Skeletal muscle tissue (tissue), 4 donors: Measurements from ENCODE around the gene ROR1. TPM values are rescaled to one million over a fixed set of nuclear protein-coding genes. Genes with fewer than 3 reads are reported as not detected.

ENCODE experiments used
- H3K27ac ChIP-seq: one replicate; pipeline ENCODE4 v1.7.0; 2013; ENCODE audit warnings: mild to moderate bottlenecking, low read depth, low read length, inconsistent platforms
- H3K27me3 ChIP-seq, 3 donors: one replicate each; pipeline ENCODE4 v1.7.0; 2013; ENCODE audit warnings: low read length in 3 of 3; ENCODE audit not compliant: control insufficient read depth in 3 of 3, insufficient read depth in 3 of 3
- H3K36me3 ChIP-seq, 3 donors: one replicate each; pipeline ENCODE4 v1.7.0; 2013; ENCODE audit warnings: low read length in 3 of 3; ENCODE audit not compliant: control insufficient read depth in 3 of 3, insufficient read depth in 3 of 3
- H3K4me1 ChIP-seq, 3 donors: one replicate each; pipeline ENCODE4 v1.7.0; 2013; ENCODE audit warnings: low read length in 3 of 3, mild to moderate bottlenecking in 3 of 3; ENCODE audit not compliant: control insufficient read depth in 3 of 3, insufficient read depth in 3 of 3
- H3K4me3 ChIP-seq, 3 donors: one replicate each; pipeline ENCODE4 v1.7.0; 2013; ENCODE audit warnings: low read length in 3 of 3
- H3K9ac ChIP-seq, 3 donors: one replicate each; pipeline ENCODE4 v1.7.0; 2013; ENCODE audit warnings: low read length in 3 of 3, mild to moderate bottlenecking in 3 of 3, moderate library complexity in 2 of 3, low read depth in 1 of 3
- H3K9me3 ChIP-seq, 3 donors: one replicate each; pipeline ENCODE4 v1.7.0; 2013; ENCODE audit warnings: low read length in 3 of 3; ENCODE audit not compliant: control insufficient read depth in 3 of 3
- total RNA-seq: library from RNA; depleted of rRNA; stranded (reverse); fragments of >200 nt; gene quantifications from one replicate; pipeline ENCODE4 v1.2.3, GENCODE V29; 2014
- donor health status: Osteomylitis.

The ROR1 gene
- total RNA-seq, 1 donor from 2014 or later, result 7.8 TPM

GRCh38 chr1:64162151-64162550, 388.3 kb downstream of the ROR1 start:
- peaks cover 0 to 5% (median 0%) of the 10 kb centered on the region in 3 donors for H3K36me3 ChIP-seq
- H3K4me1 ChIP-seq, result peaks cover 0 to 3% (median 0%) of the 10 kb centered on the region in 3 donors
- no peaks in the 10 kb centered on the region for H3K27me3 ChIP-seq
- H3K27ac ChIP-seq, result no peak overlapping the region
- no peaks in the 10 kb centered on the region for H3K9me3 ChIP-seq
- no peak overlapping the region for H3K9ac ChIP-seq
- H3K4me3 ChIP-seq, result no peak overlapping the region

GRCh38 chr1:64162804-64163203, 389.0 kb downstream of the ROR1 start:
- H3K4me3 ChIP-seq, result no peak overlapping the region
- no peak overlapping the region for H3K9ac ChIP-seq
- no peaks in the 10 kb centered on the region for H3K9me3 ChIP-seq
- peaks cover 0 to 3% (median 0%) of the 10 kb centered on the region in 3 donors for H3K4me1 ChIP-seq
- H3K27ac ChIP-seq, result no peak overlapping the region
- H3K36me3 ChIP-seq, result peaks cover 0 to 5% (median 0%) of the 10 kb centered on the region in 3 donors
- H3K27me3 ChIP-seq, result no peaks in the 10 kb centered on the region

- Histone ChIP-seq H3K9ac (no peak overlapping the region), H3K36me3 (peaks cover 0 to 5% (median 0%) of the 10 kb centered on the region in 3 donors), H3K4me1 (peaks cover 0 to 3% (median 0%) of the 10 kb centered on the region in 3 donors), H3K9me3 (no peaks in the 10 kb centered on the region), H3K27me3 (no peaks in the 10 kb centered on the region), H3K27ac (no peak overlapping the region), H3K4me3 (no peak overlapping the region)
These were observed 389.6 kb downstream of the ROR1 start for GRCh38 chr1:64163431-64163830.

- no peaks in the 10 kb centered on the region for H3K9me3 ChIP-seq
- peaks cover 0 to 2% (median 0%) of the 10 kb centered on the region in 3 donors for H3K36me3 ChIP-seq
- H3K27ac ChIP-seq, result no peak overlapping the region
- H3K9ac ChIP-seq, result no peak overlapping the region
- H3K27me3 ChIP-seq, result no peaks in the 10 kb centered on the region
- H3K4me3 ChIP-seq, result no peak overlapping the region
- peaks cover 0 to 3% (median 0%) of the 10 kb centered on the region in 3 donors for H3K4me1 ChIP-seq
These were observed 390.2 kb downstream of the ROR1 start for GRCh38 chr1:64163970-64164369.

GRCh38 chr1:64166629-64167028, 392.8 kb downstream of the ROR1 start:
- Histone ChIP-seq H3K36me3 (no peaks in the 10 kb centered on the region), H3K27me3 (no peaks in the 10 kb centered on the region), H3K9ac (no peak overlapping the region), H3K4me1 (no peaks in the 10 kb centered on the region), H3K4me3 (no peak overlapping the region), H3K9me3 (no peaks in the 10 kb centered on the region), H3K27ac (no peak overlapping the region)

- H3K9ac ChIP-seq, result no peak overlapping the region
- no peak overlapping the region for H3K4me3 ChIP-seq
- H3K4me1 ChIP-seq, result no peaks in the 10 kb centered on the region
- no peaks in the 10 kb centered on the region for H3K9me3 ChIP-seq
- no peaks in the 10 kb centered on the region for H3K36me3 ChIP-seq
- no peak overlapping the region for H3K27ac ChIP-seq
- H3K27me3 ChIP-seq, result no peaks in the 10 kb centered on the region
These were observed 393.4 kb downstream of the ROR1 start for GRCh38 chr1:64167176-64167575.

- Histone ChIP-seq H3K27me3 (no peaks in the 10 kb centered on the region), H3K9ac (no peak overlapping the region), H3K36me3 (no peaks in the 10 kb centered on the region), H3K4me3 (no peak overlapping the region), H3K4me1 (peaks cover 5 to 8% (median 6%) of the 10 kb centered on the region in 3 donors), H3K9me3 (no peaks in the 10 kb centered on the region), H3K27ac (no peak overlapping the region)
These were observed 397.4 kb downstream of the ROR1 start for GRCh38 chr1:64171246-64171645.

- no peak overlapping the region for H3K9ac ChIP-seq
- no peak overlapping the region for H3K4me3 ChIP-seq
- peaks cover 5 to 8% (median 6%) of the 10 kb centered on the region in 3 donors for H3K4me1 ChIP-seq
- H3K9me3 ChIP-seq, result no peaks in the 10 kb centered on the region
- H3K27me3 ChIP-seq, result no peaks in the 10 kb centered on the region
- no peaks in the 10 kb centered on the region for H3K36me3 ChIP-seq
- no peak overlapping the region for H3K27ac ChIP-seq
These were observed 398.0 kb downstream of the ROR1 start for GRCh38 chr1:64171797-64172281.

- H3K9me3 ChIP-seq, result no peaks in the 10 kb centered on the region
- no peaks in the 10 kb centered on the region for H3K27me3 ChIP-seq
- no peaks in the 10 kb centered on the region for H3K36me3 ChIP-seq
- no peak overlapping the region for H3K9ac ChIP-seq
- no peak overlapping the region for H3K27ac ChIP-seq
- H3K4me3 ChIP-seq, result no peak overlapping the region
- H3K4me1 ChIP-seq, result peaks cover 5 to 8% (median 6%) of the 10 kb centered on the region in 3 donors
These were observed 398.7 kb downstream of the ROR1 start for GRCh38 chr1:64172458-64172983.

GRCh38 chr1:64173336-64173940, 399.6 kb downstream of the ROR1 start:
- H3K27ac ChIP-seq, result no peak overlapping the region
- peaks cover 0 to 4% (median 0%) of the 10 kb centered on the region in 3 donors for H3K36me3 ChIP-seq
- no peak overlapping the region for H3K4me3 ChIP-seq
- no peaks in the 10 kb centered on the region for H3K27me3 ChIP-seq
- H3K4me1 ChIP-seq, result peaks cover 5 to 8% (median 6%) of the 10 kb centered on the region in 3 donors
- H3K9me3 ChIP-seq, result no peaks in the 10 kb centered on the region
- peak overlapping the region in 1 of 3 donors; percentile 3 for H3K9ac ChIP-seq
